GM10266 (cell line): ENCODE measurements around the gene TLCD2.
A peak's percentile ranks its signal among the peaks of the same experiment; 100 is the strongest.
"Not testable (repeated sequence)": the region's sequence is repeated elsewhere in the genome, so short reads cannot be mapped to it uniquely, and the experiment has no call there.

Experiments used
- DNase-seq: peaks from one replicate; pipeline ENCODE4 v3.0.0; 2012; ENCODE audit errors: extremely low spot score
- TF ChIP-seq, protein P1 (sequence below): IDR thresholded peaks from 2 replicates; pipeline ENCODE4 v1.5.1; 2012; ENCODE audit warnings: mild to moderate bottlenecking, low read depth; ENCODE audit not compliant: control insufficient read depth, insufficient read depth; ENCODE audit errors: missing control alignments

Gene TLCD2

GRCh38 chr17:1709403-1709951 lies 700 bp downstream of the TLCD2 start:
- no peak for DNase-seq
- TF ChIP-seq, protein P1, sequence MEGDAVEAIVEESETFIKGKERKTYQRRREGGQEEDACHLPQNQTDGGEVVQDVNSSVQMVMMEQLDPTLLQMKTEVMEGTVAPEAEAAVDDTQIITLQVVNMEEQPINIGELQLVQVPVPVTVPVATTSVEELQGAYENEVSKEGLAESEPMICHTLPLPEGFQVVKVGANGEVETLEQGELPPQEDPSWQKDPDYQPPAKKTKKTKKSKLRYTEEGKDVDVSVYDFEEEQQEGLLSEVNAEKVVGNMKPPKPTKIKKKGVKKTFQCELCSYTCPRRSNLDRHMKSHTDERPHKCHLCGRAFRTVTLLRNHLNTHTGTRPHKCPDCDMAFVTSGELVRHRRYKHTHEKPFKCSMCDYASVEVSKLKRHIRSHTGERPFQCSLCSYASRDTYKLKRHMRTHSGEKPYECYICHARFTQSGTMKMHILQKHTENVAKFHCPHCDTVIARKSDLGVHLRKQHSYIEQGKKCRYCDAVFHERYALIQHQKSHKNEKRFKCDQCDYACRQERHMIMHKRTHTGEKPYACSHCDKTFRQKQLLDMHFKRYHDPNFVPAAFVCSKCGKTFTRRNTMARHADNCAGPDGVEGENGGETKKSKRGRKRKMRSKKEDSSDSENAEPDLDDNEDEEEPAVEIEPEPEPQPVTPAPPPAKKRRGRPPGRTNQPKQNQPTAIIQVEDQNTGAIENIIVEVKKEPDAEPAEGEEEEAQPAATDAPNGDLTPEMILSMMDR, result no peak

- not testable (repeated sequence) for DNase-seq
These were observed 1.3 kb downstream of the TLCD2 start for GRCh38 chr17:1708791-1709346.

GRCh38 chr17:1707107-1707506 lies 3.1 kb downstream of the TLCD2 start:
- TF ChIP-seq, protein P1, result no peak

GRCh38 chr17:1705004-1705403 lies 5.2 kb downstream of the TLCD2 start:
- TF ChIP-seq, protein P1, result no peak
- DNase-seq, result no peak

More at GRCh38 chr17:1707107-1707506, 3.1 kb downstream of the TLCD2 start:
- DNase-seq, result no peak

DNA sequence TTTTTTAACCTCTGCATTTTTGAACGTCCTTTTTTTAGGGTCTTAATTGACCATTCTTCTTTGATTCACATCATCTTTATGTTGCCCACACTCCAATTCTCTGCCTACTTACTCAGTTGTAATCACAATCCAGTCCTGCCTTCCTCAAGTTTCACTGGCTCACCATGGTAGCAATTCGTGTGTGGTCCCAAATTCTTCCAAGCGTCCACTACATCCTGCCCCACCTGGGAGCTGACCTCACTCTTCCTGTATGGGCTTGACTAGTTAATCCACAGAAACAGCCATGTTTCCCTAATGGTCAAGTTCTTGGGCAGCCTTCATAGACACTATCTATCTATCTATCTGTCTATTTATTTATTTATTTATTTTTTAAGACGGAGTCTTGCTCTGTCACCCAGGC lies 7.1 kb downstream of the TLCD2 start:
- TF ChIP-seq, protein P1, result no peak
- no peak for DNase-seq

DNA sequence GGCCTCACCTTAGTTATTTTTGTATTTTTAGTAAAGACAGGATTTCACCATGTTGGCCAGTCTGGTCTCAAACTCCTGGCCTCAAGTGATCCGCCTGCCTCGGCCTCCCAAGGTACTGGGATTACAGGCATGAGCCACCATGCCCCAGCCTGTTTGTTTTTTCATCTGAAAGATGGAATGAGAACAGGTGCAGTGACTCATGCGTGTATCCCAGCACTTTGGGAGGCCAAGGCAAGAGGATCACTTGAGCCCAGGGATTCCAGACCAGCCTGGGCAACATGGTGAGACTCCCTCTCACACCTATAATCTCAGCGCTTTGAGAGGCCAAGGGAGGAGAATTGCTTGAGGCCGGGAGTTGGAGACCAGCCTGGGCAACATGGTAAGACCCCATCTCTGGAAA lies 10.3 kb downstream of the TLCD2 start:
- not testable (repeated sequence) for DNase-seq

- DNase-seq, result no peak
- TF ChIP-seq, protein P1, result no peak
These were observed 12.5 kb downstream of the TLCD2 start for GRCh38 chr17:1697681-1698080.

- TF ChIP-seq, protein P1, result no peak
- DNase-seq, result peak; percentile 67
These were observed 14.8 kb downstream of the TLCD2 start for GRCh38 chr17:1695365-1695764.
